ENCODE measurements around the gene OR8B8. TPM values are rescaled to one million over a fixed set of nuclear protein-coding genes. Genes with fewer than 3 reads are reported as not detected.

OR8B8 gene
- total RNA-seq, 1 donor from 2014 or later = not detected

GRCh38 chr11:124481365-124482323 is 36.1 kb upstream of the OR8B8 start:
- Mint-ChIP-seq H3K9me3 (ENCODE audit: unreplicated experiment) (no peaks in the 10 kb centered on the region), H3K27ac (ENCODE audit: unreplicated experiment) (peak overlapping the region; percentile 17), H3K4me1 (ENCODE audit: low read depth, unreplicated experiment) (peaks cover 5% of the 10 kb centered on the region), H3K4me3 (ENCODE audit: unreplicated experiment) (no peak overlapping the region), H3K27me3 (ENCODE audit: unreplicated experiment) (peaks cover 2% of the 10 kb centered on the region), H3K36me3 (ENCODE audit: unreplicated experiment) (no peaks in the 10 kb centered on the region)
- no peak for TF ChIP-seq CTCF (IDR thresholded peaks at IDR 0.05; ENCODE audit: partially characterized antibody, unreplicated experiment)
- no peak for DNase-seq

- peaks cover 2% of the 10 kb centered on the region for H3K27me3 Mint-ChIP-seq (ENCODE audit: unreplicated experiment)
- no peaks in the 10 kb centered on the region for H3K36me3 Mint-ChIP-seq (ENCODE audit: unreplicated experiment)
- TF ChIP-seq CTCF (IDR thresholded peaks at IDR 0.05; ENCODE audit: partially characterized antibody, unreplicated experiment) = no peak
- peaks cover 5% of the 10 kb centered on the region for H3K4me1 Mint-ChIP-seq (ENCODE audit: low read depth, unreplicated experiment)
- H3K4me3 Mint-ChIP-seq (ENCODE audit: unreplicated experiment) = no peak overlapping the region
- H3K9me3 Mint-ChIP-seq (ENCODE audit: unreplicated experiment) = no peaks in the 10 kb centered on the region
- DNase-seq = no peak
- H3K27ac Mint-ChIP-seq (ENCODE audit: unreplicated experiment) = no peak overlapping the region
These were observed 34.1 kb upstream of the OR8B8 start for GRCh38 chr11:124479561-124479960.

GRCh38 chr11:124475265-124475664 is 29.8 kb upstream of the OR8B8 start:
- Mint-ChIP-seq H3K9me3 (ENCODE audit: unreplicated experiment) (no peaks in the 10 kb centered on the region), H3K27me3 (ENCODE audit: unreplicated experiment) (no peaks in the 10 kb centered on the region), H3K36me3 (ENCODE audit: unreplicated experiment) (no peaks in the 10 kb centered on the region), H3K27ac (ENCODE audit: unreplicated experiment) (no peak overlapping the region), H3K4me3 (ENCODE audit: unreplicated experiment) (no peak overlapping the region), H3K4me1 (ENCODE audit: low read depth, unreplicated experiment) (peaks cover 7% of the 10 kb centered on the region)
- no peak for DNase-seq
- TF ChIP-seq CTCF (IDR thresholded peaks at IDR 0.05; ENCODE audit: partially characterized antibody, unreplicated experiment) = no peak

- DNase-seq = no peak
- Mint-ChIP-seq H3K4me1 (ENCODE audit: low read depth, unreplicated experiment) (peaks cover 10% of the 10 kb centered on the region), H3K36me3 (ENCODE audit: unreplicated experiment) (no peaks in the 10 kb centered on the region), H3K9me3 (ENCODE audit: unreplicated experiment) (no peaks in the 10 kb centered on the region), H3K27ac (ENCODE audit: unreplicated experiment) (no peak overlapping the region), H3K4me3 (ENCODE audit: unreplicated experiment) (no peak overlapping the region), H3K27me3 (ENCODE audit: unreplicated experiment) (no peaks in the 10 kb centered on the region)
- no peak for TF ChIP-seq CTCF (IDR thresholded peaks at IDR 0.05; ENCODE audit: partially characterized antibody, unreplicated experiment)
These were observed 29.3 kb upstream of the OR8B8 start for GRCh38 chr11:124474779-124475178.

- Mint-ChIP-seq H3K27ac (ENCODE audit: unreplicated experiment) (no peak overlapping the region), H3K4me3 (ENCODE audit: unreplicated experiment) (no peak overlapping the region), H3K27me3 (ENCODE audit: unreplicated experiment) (no peaks in the 10 kb centered on the region), H3K9me3 (ENCODE audit: unreplicated experiment) (no peaks in the 10 kb centered on the region), H3K36me3 (ENCODE audit: unreplicated experiment) (no peaks in the 10 kb centered on the region), H3K4me1 (ENCODE audit: low read depth, unreplicated experiment) (peaks cover 10% of the 10 kb centered on the region)
- TF ChIP-seq CTCF (IDR thresholded peaks at IDR 0.05; ENCODE audit: partially characterized antibody, unreplicated experiment) = no peak
- no peak for DNase-seq
These were observed 28.6 kb upstream of the OR8B8 start for GRCh38 chr11:124474079-124474478.
